HUES6 (cell line): ENCODE data around the gene BLVRA.

Experiments used
- H3K27ac ChIP-seq: 2 replicates; pipeline ENCODE4 v1.7.0; 2013; ENCODE audit warnings: low read depth, mild to moderate bottlenecking, low read length, inconsistent platforms
- H3K27me3 ChIP-seq: 2 replicates; pipeline ENCODE4 v1.6.1; 2013; ENCODE audit warnings: low read length; ENCODE audit not compliant: control insufficient read depth, insufficient read depth
- H3K36me3 ChIP-seq: 2 replicates; pipeline ENCODE4 v1.6.1; 2013; ENCODE audit warnings: low read length; ENCODE audit not compliant: control insufficient read depth, insufficient read depth
- H3K4me1 ChIP-seq: 2 replicates; pipeline ENCODE4 v1.6.1; 2013; ENCODE audit warnings: low read length; ENCODE audit not compliant: control insufficient read depth, insufficient read depth
- H3K4me3 ChIP-seq: 2 replicates; pipeline ENCODE4 v1.5.1; 2013; ENCODE audit warnings: low read depth, low read length
- H3K9ac ChIP-seq: one replicate; pipeline ENCODE4 v1.6.1; 2013; ENCODE audit warnings: mild to moderate bottlenecking, low read length
- H3K9me3 ChIP-seq: 2 replicates; pipeline ENCODE4 v1.6.1; 2013; ENCODE audit warnings: low read depth, low read length; ENCODE audit not compliant: control insufficient read depth, insufficient read depth

BLVRA gene

GRCh38 chr7:43844662-43845061, 86.2 kb downstream of the BLVRA start:
- H3K4me1 ChIP-seq = no peaks in the 10 kb centered on the region
- H3K9me3 ChIP-seq = no peaks in the 10 kb centered on the region
- no peak overlapping the region for H3K4me3 ChIP-seq
- no peak overlapping the region for H3K9ac ChIP-seq
- H3K27ac ChIP-seq = no peak overlapping the region
- no peaks in the 10 kb centered on the region for H3K27me3 ChIP-seq
- H3K36me3 ChIP-seq = no peaks in the 10 kb centered on the region

- H3K9ac ChIP-seq = no peak overlapping the region
- H3K4me3 ChIP-seq = no peak overlapping the region
- H3K27me3 ChIP-seq = no peaks in the 10 kb centered on the region
- peaks cover 4% of the 10 kb centered on the region; the same call in 1 of the 2 replicates for H3K9me3 ChIP-seq
- H3K36me3 ChIP-seq = no peaks in the 10 kb centered on the region
- no peaks in the 10 kb centered on the region for H3K4me1 ChIP-seq
- H3K27ac ChIP-seq = no peak overlapping the region
Observed at GRCh38 chr7:43847496-43847895, 89.0 kb downstream of the BLVRA start.

GRCh38 chr7:43849047-43849446, 90.6 kb downstream of the BLVRA start:
- no peaks in the 10 kb centered on the region for H3K4me1 ChIP-seq
- no peaks in the 10 kb centered on the region for H3K27me3 ChIP-seq
- H3K27ac ChIP-seq = no peak overlapping the region
- no peaks in the 10 kb centered on the region for H3K36me3 ChIP-seq
- H3K4me3 ChIP-seq = no peak overlapping the region
- H3K9me3 ChIP-seq = peaks cover 4% of the 10 kb centered on the region; the same call in 1 of the 2 replicates
- no peak overlapping the region for H3K9ac ChIP-seq

- no peaks in the 10 kb centered on the region for H3K27me3 ChIP-seq
- no peaks in the 10 kb centered on the region for H3K36me3 ChIP-seq
- no peaks in the 10 kb centered on the region for H3K4me1 ChIP-seq
- no peak overlapping the region for H3K9ac ChIP-seq
- peaks cover 4% of the 10 kb centered on the region; the same call in 1 of the 2 replicates for H3K9me3 ChIP-seq
- no peak overlapping the region for H3K27ac ChIP-seq
- H3K4me3 ChIP-seq = no peak overlapping the region
Observed at GRCh38 chr7:43850348-43851116, 92.1 kb downstream of the BLVRA start.

- no peak overlapping the region for H3K9ac ChIP-seq
- no peaks in the 10 kb centered on the region for H3K27me3 ChIP-seq
- H3K4me1 ChIP-seq = no peaks in the 10 kb centered on the region
- no peak overlapping the region for H3K4me3 ChIP-seq
- no peaks in the 10 kb centered on the region for H3K36me3 ChIP-seq
- H3K9me3 ChIP-seq = peaks cover 4% of the 10 kb centered on the region; the same call in 1 of the 2 replicates
- H3K27ac ChIP-seq = no peak overlapping the region
Observed at GRCh38 chr7:43851805-43852204, 93.3 kb downstream of the BLVRA start.

GRCh38 chr7:43855176-43855575, 96.7 kb downstream of the BLVRA start:
- H3K9ac ChIP-seq = no peak overlapping the region
- no peaks in the 10 kb centered on the region for H3K4me1 ChIP-seq
- H3K27me3 ChIP-seq = no peaks in the 10 kb centered on the region

GRCh38 chr7:43856316-43856715, 97.8 kb downstream of the BLVRA start:
- H3K36me3 ChIP-seq = no peaks in the 10 kb centered on the region
- no peak overlapping the region for H3K4me3 ChIP-seq
- no peak overlapping the region for H3K9ac ChIP-seq
- no peak overlapping the region for H3K27ac ChIP-seq
- H3K4me1 ChIP-seq = no peaks in the 10 kb centered on the region
- H3K9me3 ChIP-seq = peaks cover 7% of the 10 kb centered on the region; the same call in 1 of the 2 replicates
- no peaks in the 10 kb centered on the region for H3K27me3 ChIP-seq

More at GRCh38 chr7:43855176-43855575, 96.7 kb downstream of the BLVRA start:
- H3K36me3 ChIP-seq = no peaks in the 10 kb centered on the region
- no peak overlapping the region for H3K4me3 ChIP-seq
- peaks cover 11% of the 10 kb centered on the region; the same call in 1 of the 2 replicates for H3K9me3 ChIP-seq
- H3K27ac ChIP-seq = no peak overlapping the region
